NCI-H524 (cell line): ENCODE data around the gene HNRNPL.

Experiments
- DNase-seq, 2 experiments: peaks; one replicate each; lab custom pipeline; 2025; lab: John Stamatoyannopoulos, UW

HNRNPL gene

GRCh38 chr19:38845374-38846024 lies 4.3 kb downstream of the HNRNPL start:
- DNase-seq: no peak

GRCh38 chr19:38844093-38844686 lies 5.6 kb downstream of the HNRNPL start:
- DNase-seq: no peak

- DNase-seq: no peak
Measured at GRCh38 chr19:38843175-38843758, 6.5 kb downstream of the HNRNPL start.

GRCh38 chr19:38842439-38843174 lies 7.2 kb downstream of the HNRNPL start:
- no peak for DNase-seq

GRCh38 chr19:38841787-38842438 lies 7.9 kb downstream of the HNRNPL start:
- DNase-seq: no peak

- DNase-seq: no peak
Measured at GRCh38 chr19:38841180-38841766, 8.5 kb downstream of the HNRNPL start.

- DNase-seq: no peak
Measured at GRCh38 chr19:38840583-38840968, 9.2 kb downstream of the HNRNPL start.

GRCh38 chr19:38839816-38840582 lies 9.8 kb downstream of the HNRNPL start:
- DNase-seq: no peak

- DNase-seq: no peak
Measured at GRCh38 chr19:38838986-38839761, 10.6 kb downstream of the HNRNPL start.

- no peak for DNase-seq
Measured at GRCh38 chr19:38838208-38838985, 11.4 kb downstream of the HNRNPL start.

GRCh38 chr19:38837656-38838121 lies 12.1 kb downstream of the HNRNPL start:
- DNase-seq: no peak

- no peak for DNase-seq
Measured at GRCh38 chr19:38836983-38837626, 12.7 kb downstream of the HNRNPL start.

GRCh38 chr19:38836159-38836982 lies 13.4 kb downstream of the HNRNPL start:
- no peak for DNase-seq

GRCh38 chr19:38834590-38834989 lies 15.2 kb downstream of the HNRNPL start:
- DNase-seq: no peak

- DNase-seq: no peak
Measured at GRCh38 chr19:38834104-38834490, 15.7 kb downstream of the HNRNPL start.

GRCh38 chr19:38833092-38833425 lies 16.7 kb downstream of the HNRNPL start:
- no peak for DNase-seq

- peak in 1 of 2 experiments; percentile 41 for DNase-seq
Measured at GRCh38 chr19:38831142-38831605, 18.6 kb downstream of the HNRNPL start.
